Type B pancreatic cell (in vitro differentiated cells): ENCODE measurements around the gene NAA10. TPM values are rescaled to one million over a fixed set of nuclear protein-coding genes. Genes with fewer than 3 reads are reported as not detected.
A peak's percentile ranks its signal among the peaks of the same experiment; 100 is the strongest.

Experiments used
- DNase-seq: peaks from one replicate; pipeline ENCODE4 v3.0.0; 2021; ENCODE audit warnings: mixed read lengths; ENCODE audit not compliant: unreplicated experiment; ENCODE audit errors: extremely low spot score
- H3K27ac Mint-ChIP-seq: 2 replicates; pipeline ENCODE4 v1.8.0; 2021; ENCODE audit warnings: mild to moderate bottlenecking, mixed read lengths
- H3K27me3 Mint-ChIP-seq: 2 replicates; pipeline ENCODE4 v1.8.0; 2021; ENCODE audit warnings: mixed read lengths
- H3K36me3 Mint-ChIP-seq: 2 replicates; pipeline ENCODE4 v1.8.0; 2021; ENCODE audit warnings: mixed read lengths
- H3K4me1 Mint-ChIP-seq: one replicate; pipeline ENCODE4 v1.8.0; 2021; ENCODE audit warnings: mixed read lengths; ENCODE audit not compliant: unreplicated experiment
- H3K4me3 Mint-ChIP-seq: 2 replicates; pipeline ENCODE4 v1.8.0; 2021; ENCODE audit warnings: mild to moderate bottlenecking, mixed read lengths
- H3K9me3 Mint-ChIP-seq: 2 replicates; pipeline ENCODE4 v1.8.0; 2021; ENCODE audit warnings: mixed read lengths
- CTCF ChIP-seq: fragments of 200-600 bp; sonication (generic); conservative IDR thresholded peaks from 2 replicates; pipeline ENCODE4 v1.5.0; 2021; ENCODE audit warnings: antibody characterized with exemption, mild to moderate bottlenecking
- total RNA-seq: library from RNA; stranded (reverse); gene quantifications from 2 replicates; pipeline ENCODE4 v1.2.1, GENCODE V29; 2021; ENCODE audit warnings: low replicate concordance

NAA10 gene
- total RNA-seq, 1 donor from 2014 or later: 82.7 TPM

GRCh38 chrX:153944140-153944799 is 9.4 kb upstream of the NAA10 start, which contains the start of gene RENBP:
RENBP (minus strand) TSS chrX:153944643; CDS start chrX:153944610, 33 bp downstream.
- H3K27me3 Mint-ChIP-seq: no peaks in the 10 kb centered on the region
- DNase-seq: no peak
- no peak within 1 kb of the TSS for H3K27ac Mint-ChIP-seq
- H3K4me1 Mint-ChIP-seq: peaks cover 14% of the 10 kb centered on the region
- peak within 1 kb of the TSS; percentile 20 for H3K4me3 Mint-ChIP-seq
- peaks cover 4% of the 10 kb centered on the region for H3K36me3 Mint-ChIP-seq
- H3K9me3 Mint-ChIP-seq: no peaks in the 10 kb centered on the region
- TF ChIP-seq CTCF: no peak

- Mint-ChIP-seq H3K27ac (peak overlapping the region; percentile 76), H3K4me1 (no peaks in the 10 kb centered on the region), H3K36me3 (no peaks in the 10 kb centered on the region), H3K27me3 (no peaks in the 10 kb centered on the region), H3K4me3 (no peak overlapping the region), H3K9me3 (no peaks in the 10 kb centered on the region)
- no peak for TF ChIP-seq CTCF
- no peak for DNase-seq
Measured at GRCh38 chrX:153941336-153942252, 6.8 kb upstream of the NAA10 start.

- Mint-ChIP-seq H3K4me1 (no peaks in the 10 kb centered on the region), H3K36me3 (no peaks in the 10 kb centered on the region), H3K27me3 (no peaks in the 10 kb centered on the region), H3K27ac (no peak overlapping the region), H3K9me3 (no peaks in the 10 kb centered on the region), H3K4me3 (no peak overlapping the region)
- DNase-seq: no peak
- TF ChIP-seq CTCF: no peak
Measured at GRCh38 chrX:153939573-153939972, 4.7 kb upstream of the NAA10 start.

- TF ChIP-seq CTCF: peak; percentile 38
- no peaks in the 10 kb centered on the region for H3K4me1 Mint-ChIP-seq
- H3K4me3 Mint-ChIP-seq: no peak overlapping the region
- no peaks in the 10 kb centered on the region for H3K27me3 Mint-ChIP-seq
- DNase-seq: no peak
- no peaks in the 10 kb centered on the region for H3K36me3 Mint-ChIP-seq
- no peak overlapping the region for H3K27ac Mint-ChIP-seq
- no peaks in the 10 kb centered on the region for H3K9me3 Mint-ChIP-seq
Measured at GRCh38 chrX:153938226-153938786, 3.5 kb upstream of the NAA10 start.

GRCh38 chrX:153937056-153937455 is 2.2 kb upstream of the NAA10 start:
- no peaks in the 10 kb centered on the region for H3K9me3 Mint-ChIP-seq
- no peak for TF ChIP-seq CTCF
- no peak overlapping the region for H3K4me3 Mint-ChIP-seq
- no peak overlapping the region for H3K27ac Mint-ChIP-seq
- H3K4me1 Mint-ChIP-seq: no peaks in the 10 kb centered on the region
- H3K36me3 Mint-ChIP-seq: no peaks in the 10 kb centered on the region
- no peaks in the 10 kb centered on the region for H3K27me3 Mint-ChIP-seq
- no peak for DNase-seq
